HCT116 (cell line): ENCODE data around the gene SUFU.

Experiments
- CTCF ChIP-seq, 3 experiments: fragments of 200-600 bp in 1 of 3; sonication (generic) in 1 of 3; IDR thresholded peaks in 2 of 3; conservative IDR thresholded peaks in 1 of 3; 2 replicates each; pipeline ENCODE4 v1.5.1; 2012 to 2017; ENCODE audit warnings: low read depth in 2 of 3, low read length in 2 of 3, antibody characterized with exemption in 1 of 3, borderline replicate concordance in 1 of 3, control low read depth in 1 of 3, mild to moderate bottlenecking in 1 of 3, mixed read lengths in 1 of 3, mixed run types in 1 of 3, moderate library complexity in 1 of 3; ENCODE audit not compliant: insufficient read depth in 1 of 3
- EGR1 ChIP-seq: IDR thresholded peaks from 2 replicates; pipeline ENCODE4 v1.6.1; 2012; ENCODE audit warnings: low read depth
- ELF1 ChIP-seq: IDR thresholded peaks from 2 replicates; pipeline ENCODE4 v1.6.1; 2012; ENCODE audit warnings: low read depth, borderline replicate concordance
- EZH2 ChIP-seq: fragments of 200-600 bp; sonication (generic); IDR thresholded peaks from 2 replicates; pipeline ENCODE4 v1.6.1; 2017; ENCODE audit warnings: antibody characterized with exemption, mixed run types
- POLR2A ChIP-seq: IDR thresholded peaks from 2 replicates; pipeline ENCODE4 v1.7.0; 2011; ENCODE audit warnings: borderline replicate concordance; ENCODE audit not compliant: insufficient read depth, insufficient read length; ENCODE audit errors: extremely low read depth
- POLR2AphosphoS5 ChIP-seq: IDR thresholded peaks from 2 replicates; pipeline ENCODE4 v1.6.1; 2011; ENCODE audit warnings: mild to moderate bottlenecking, low read depth, low read length, moderate library complexity
- RAD21 ChIP-seq: IDR thresholded peaks from 2 replicates; pipeline ENCODE4 v1.6.1; 2012; ENCODE audit warnings: low read depth, mild to moderate bottlenecking
- REST ChIP-seq: IDR thresholded peaks from 2 replicates; pipeline ENCODE4 v1.6.1; 2012; ENCODE audit warnings: low read depth
- SP1 ChIP-seq: IDR thresholded peaks from 2 replicates; pipeline ENCODE4 v1.6.1; 2012; ENCODE audit warnings: low read depth
- SRF ChIP-seq: IDR thresholded peaks from 2 replicates; pipeline ENCODE4 v1.6.1; 2012; ENCODE audit warnings: low read depth
- TCF7L2 ChIP-seq: IDR thresholded peaks from 2 replicates; pipeline ENCODE4 v1.7.0; 2011; ENCODE audit warnings: borderline replicate concordance, inconsistent platforms; ENCODE audit not compliant: insufficient read depth, insufficient read length; ENCODE audit errors: extremely low read depth
- ZFX ChIP-seq: fragments of 450-650 bp; IDR thresholded peaks from 2 replicates; pipeline ENCODE4 v1.6.1; 2017
- ZNF274 ChIP-seq: fragments of 200-500 bp; sonication (Bioruptor generic); IDR thresholded peaks from 2 replicates; pipeline ENCODE4 v1.6.1; 2014; ENCODE audit warnings: mild to moderate bottlenecking, low read depth, low read length, inconsistent platforms

- TF ChIP-seq ZFX = no peak
- no peak for TF ChIP-seq EGR1
- TF ChIP-seq EZH2 = no peak
- no peak for TF ChIP-seq CTCF (IDR thresholded peaks at IDR 0.05 in 2 of 3, conservative IDR thresholded peaks at IDR 0.05 in 1 of 3; ENCODE audit: borderline replicate concordance in 1 of 3, insufficient read depth in 1 of 3, low read depth in 2 of 3, low read length in 2 of 3)
- no peak for TF ChIP-seq RAD21
- no peak for TF ChIP-seq POLR2AphosphoS5
- TF ChIP-seq TCF7L2 = no peak
- TF ChIP-seq SRF = no peak
- no peak for TF ChIP-seq POLR2A
- no peak for TF ChIP-seq REST
- peak; percentile 7; the same call in 1 of the 2 replicates for TF ChIP-seq SP1
- TF ChIP-seq ZNF274 = no peak
- no peak for TF ChIP-seq ELF1
Observed at GRCh38 chr10:102555781-102556328, 52.1 kb downstream of the SUFU start.
